ENCODE data around the gene DOCK11. TPM values are rescaled to one million over a fixed set of nuclear protein-coding genes. Genes with fewer than 3 reads are reported as not detected.

DOCK11 gene
- polyA plus RNA-seq, 3 donors, result 20.8 to 39.7 (median 34.8) TPM

DNA sequence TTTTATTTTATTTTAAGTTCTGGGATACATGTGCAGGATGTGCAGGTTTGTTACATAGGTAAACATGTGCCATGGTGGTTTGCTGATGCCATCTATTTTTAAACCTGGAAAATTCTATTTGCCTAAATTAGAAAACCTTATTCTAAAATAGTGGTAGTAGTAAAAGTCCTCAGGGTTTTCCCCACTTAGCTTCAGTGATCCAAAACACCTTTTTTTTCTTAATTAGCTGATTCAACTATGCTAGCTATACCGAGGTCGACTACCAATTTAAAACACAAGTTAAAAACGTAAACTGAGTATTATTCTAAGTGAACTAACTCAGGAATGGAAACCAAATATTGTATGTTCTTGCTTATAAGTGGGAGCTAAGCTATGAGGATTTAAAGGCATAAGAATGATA is 161.8 kb downstream of the DOCK11 start:
- Histone ChIP-seq H4K20me1 (ENCODE audit: insufficient read depth, low read length) (no peaks in the 10 kb centered on the region), H3K9ac (ENCODE audit: insufficient read depth, low read length, poor library complexity, severe bottlenecking) (no peak overlapping the region), H3K9me3 (replicated peaks in 1 of 2; ENCODE audit: control insufficient read depth in 1 of 2, insufficient read depth in 1 of 2, low read length in 2 of 2) (no peaks in the 10 kb centered on the region), H3K27ac (ENCODE audit: low read depth in 1 of 2, low read length in 2 of 2) (no peak overlapping the region), H3K36me3 (replicated peaks in 1 of 2; ENCODE audit: control insufficient read depth in 1 of 2, insufficient read depth in 2 of 2, low read length in 2 of 2) (peaks cover 41 to 80% of the 10 kb centered on the region in 2 donors), H3K4me1 (ENCODE audit: control insufficient read depth in 1 of 2, insufficient read depth in 2 of 2, low read length in 2 of 2) (peaks cover 11 to 15% of the 10 kb centered on the region in 2 donors), H3K27me3 (ENCODE audit: control insufficient read depth in 2 of 2, insufficient read depth in 2 of 2, low read length in 2 of 2) (no peaks in the 10 kb centered on the region), H3K4me3 (replicated peaks in 1 of 3; ENCODE audit: low read depth in 2 of 3, low read length in 3 of 3) (no peak overlapping the region), H3K4me2 (replicated peaks; ENCODE audit: extremely low read depth, low read length, poor library complexity, severe bottlenecking) (no peak overlapping the region), H3K79me2 (ENCODE audit: insufficient read depth, low read length) (no peaks in the 10 kb centered on the region), H2AFZ (ENCODE audit: insufficient read depth, low read depth, low read length, poor library complexity, severe bottlenecking) (no peak overlapping the region)
- TF ChIP-seq, protein P1, sequence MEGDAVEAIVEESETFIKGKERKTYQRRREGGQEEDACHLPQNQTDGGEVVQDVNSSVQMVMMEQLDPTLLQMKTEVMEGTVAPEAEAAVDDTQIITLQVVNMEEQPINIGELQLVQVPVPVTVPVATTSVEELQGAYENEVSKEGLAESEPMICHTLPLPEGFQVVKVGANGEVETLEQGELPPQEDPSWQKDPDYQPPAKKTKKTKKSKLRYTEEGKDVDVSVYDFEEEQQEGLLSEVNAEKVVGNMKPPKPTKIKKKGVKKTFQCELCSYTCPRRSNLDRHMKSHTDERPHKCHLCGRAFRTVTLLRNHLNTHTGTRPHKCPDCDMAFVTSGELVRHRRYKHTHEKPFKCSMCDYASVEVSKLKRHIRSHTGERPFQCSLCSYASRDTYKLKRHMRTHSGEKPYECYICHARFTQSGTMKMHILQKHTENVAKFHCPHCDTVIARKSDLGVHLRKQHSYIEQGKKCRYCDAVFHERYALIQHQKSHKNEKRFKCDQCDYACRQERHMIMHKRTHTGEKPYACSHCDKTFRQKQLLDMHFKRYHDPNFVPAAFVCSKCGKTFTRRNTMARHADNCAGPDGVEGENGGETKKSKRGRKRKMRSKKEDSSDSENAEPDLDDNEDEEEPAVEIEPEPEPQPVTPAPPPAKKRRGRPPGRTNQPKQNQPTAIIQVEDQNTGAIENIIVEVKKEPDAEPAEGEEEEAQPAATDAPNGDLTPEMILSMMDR (IDR thresholded peaks at IDR 0.05), result no peak
- peaks cover 8% of the 10 kb centered on the region for H3K4me1 Mint-ChIP-seq
- intact Hi-C loops (cut with micrococcal nuclease), result no loop called here
- H3K9me3 Mint-ChIP-seq, result no peaks in the 10 kb centered on the region
- DNase-seq, result no peak
- no peak overlapping the region for H3K4me3 Mint-ChIP-seq
- peaks cover 42 to 48% of the 10 kb centered on the region in 2 donors for H3K36me3 Mint-ChIP-seq
- no peaks in the 10 kb centered on the region for H3K27me3 Mint-ChIP-seq (ENCODE audit: low read depth in 3 of 3)
- no peak overlapping the region for H3K27ac Mint-ChIP-seq
- WGBS (ENCODE audit: insufficient coverage), result no CpG with 5 or more reads among the region's 3 CpGs

- Histone ChIP-seq H3K9ac (ENCODE audit: insufficient read depth, low read length, poor library complexity, severe bottlenecking) (no peak overlapping the region), H3K79me2 (ENCODE audit: insufficient read depth, low read length) (no peaks in the 10 kb centered on the region), H2AFZ (ENCODE audit: insufficient read depth, low read depth, low read length, poor library complexity, severe bottlenecking) (no peak overlapping the region), H3K36me3 (replicated peaks in 1 of 2; ENCODE audit: control insufficient read depth in 1 of 2, insufficient read depth in 2 of 2, low read length in 2 of 2) (peaks cover 58 to 94% of the 10 kb centered on the region in 2 donors), H4K20me1 (ENCODE audit: insufficient read depth, low read length) (no peaks in the 10 kb centered on the region), H3K4me1 (ENCODE audit: control insufficient read depth in 1 of 2, insufficient read depth in 2 of 2, low read length in 2 of 2) (no peaks in the 10 kb centered on the region), H3K9me3 (replicated peaks in 1 of 2; ENCODE audit: control insufficient read depth in 1 of 2, insufficient read depth in 1 of 2, low read length in 2 of 2) (no peaks in the 10 kb centered on the region), H3K4me3 (replicated peaks in 1 of 3; ENCODE audit: low read depth in 2 of 3, low read length in 3 of 3) (no peak overlapping the region), H3K27me3 (ENCODE audit: control insufficient read depth in 2 of 2, insufficient read depth in 2 of 2, low read length in 2 of 2) (no peaks in the 10 kb centered on the region), H3K27ac (ENCODE audit: low read depth in 1 of 2, low read length in 2 of 2) (peak overlapping the region in 1 of 2 donors; percentile 3), H3K4me2 (replicated peaks; ENCODE audit: extremely low read depth, low read length, poor library complexity, severe bottlenecking) (no peak overlapping the region)
- TF ChIP-seq, protein P1 (IDR thresholded peaks at IDR 0.05), result no peak
- Mint-ChIP-seq H3K27ac (peak overlapping the region in 1 of 7 donors; percentile 15), H3K9me3 (no peaks in the 10 kb centered on the region), H3K4me3 (no peak overlapping the region), H3K27me3 (ENCODE audit: low read depth in 3 of 3) (peaks cover 0 to 4% (median 1%) of the 10 kb centered on the region in 3 donors), H3K36me3 (peaks cover 50 to 55% of the 10 kb centered on the region in 2 donors), H3K4me1 (no peaks in the 10 kb centered on the region)
- no CpG with 5 or more reads among the region's 2 CpGs for WGBS (ENCODE audit: insufficient coverage)
- intact Hi-C loops (cut with micrococcal nuclease), result loop anchor here in 1 of 2 donors (10.0 kb wide), 1 partner anchor 115 kb away; no protein-coding TSS in a partner anchor
- DNase-seq, result no peak
Observed at GRCh38 chrX:118660085-118660484, 164.5 kb downstream of the DOCK11 start.

Measured in CD14-positive monocyte (primary cell).